Chondrocyte (in vitro differentiated cells): ENCODE data around the gene STX1A. TPM values are rescaled to one million over a fixed set of nuclear protein-coding genes. Genes with fewer than 3 reads are reported as not detected.

ENCODE experiments used
- DNase-seq: peaks from one replicate; pipeline ENCODE4 v3.0.0; 2021; ENCODE audit warnings: mixed read lengths, low spot score
- H3K27ac Mint-ChIP-seq: one replicate; pipeline ENCODE4 v1.8.0; 2021; ENCODE audit warnings: mild to moderate bottlenecking, moderate library complexity, mixed read lengths; ENCODE audit not compliant: unreplicated experiment
- H3K27me3 Mint-ChIP-seq: 2 replicates; pipeline ENCODE4 v1.8.0; 2021; ENCODE audit warnings: low read depth, mixed read lengths
- H3K36me3 Mint-ChIP-seq: 2 replicates; pipeline ENCODE4 v1.8.0; 2021; ENCODE audit warnings: low read depth, mixed read lengths
- H3K4me1 Mint-ChIP-seq: 2 replicates; pipeline ENCODE4 v1.8.0; 2021; ENCODE audit warnings: low read depth, mild to moderate bottlenecking, mixed read lengths
- H3K4me3 Mint-ChIP-seq: one replicate; pipeline ENCODE4 v1.8.0; 2021; ENCODE audit warnings: mild to moderate bottlenecking, moderate library complexity, mixed read lengths; ENCODE audit not compliant: unreplicated experiment
- H3K9me3 Mint-ChIP-seq: 2 replicates; pipeline ENCODE4 v1.8.0; 2021; ENCODE audit warnings: low read depth, mixed read lengths
- microRNA-seq: library from miRNA; unstranded; fragments of <30 nt; microRNA quantifications from one replicate; pipeline ENCODE4 v1.2.0, GENCODE V29; 2020; ENCODE audit warnings: borderline number of aligned reads
- total RNA-seq: library from RNA; stranded (reverse); gene quantifications from 3 replicates; pipeline ENCODE4 v1.2.1, GENCODE V29; 2021
- TF ChIP-seq, protein P1 (sequence below): fragments of 200-600 bp; sonication (generic); IDR thresholded peaks from 2 replicates; pipeline ENCODE4 v1.5.0; 2021; ENCODE audit warnings: antibody characterized with exemption, mild to moderate bottlenecking, moderate library complexity

STX1A gene
- total RNA-seq, 1 donor from 2014 or later: 20.9 TPM

DNA sequence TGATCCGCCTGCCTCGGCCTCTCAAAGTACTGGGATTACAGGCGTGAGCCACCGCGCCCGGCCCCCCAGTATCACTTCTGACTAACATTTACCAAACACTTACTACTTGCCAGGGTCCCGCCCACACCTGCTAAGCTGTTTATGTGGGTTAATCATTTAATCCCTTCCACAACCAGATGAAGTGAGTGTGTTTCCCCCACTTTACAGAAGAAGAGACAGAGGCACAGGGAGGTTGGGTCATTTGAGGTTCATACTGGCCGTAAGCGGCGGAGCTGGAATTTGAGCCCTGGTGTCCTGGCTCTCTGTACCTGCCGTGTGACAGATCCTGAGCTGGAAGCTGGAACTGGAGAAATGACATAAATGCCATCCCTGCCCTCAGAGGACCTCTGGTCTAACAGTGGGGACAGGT lies 66.9 kb downstream of the STX1A start:
- Mint-ChIP-seq H3K4me3 (no peak overlapping the region), H3K9me3 (no peaks in the 10 kb centered on the region), H3K27ac (no peak overlapping the region), H3K36me3 (peaks cover 1% of the 10 kb centered on the region), H3K27me3 (peaks cover 40% of the 10 kb centered on the region), H3K4me1 (peaks cover 5% of the 10 kb centered on the region)
- DNase-seq: no peak
- TF ChIP-seq, protein P1, sequence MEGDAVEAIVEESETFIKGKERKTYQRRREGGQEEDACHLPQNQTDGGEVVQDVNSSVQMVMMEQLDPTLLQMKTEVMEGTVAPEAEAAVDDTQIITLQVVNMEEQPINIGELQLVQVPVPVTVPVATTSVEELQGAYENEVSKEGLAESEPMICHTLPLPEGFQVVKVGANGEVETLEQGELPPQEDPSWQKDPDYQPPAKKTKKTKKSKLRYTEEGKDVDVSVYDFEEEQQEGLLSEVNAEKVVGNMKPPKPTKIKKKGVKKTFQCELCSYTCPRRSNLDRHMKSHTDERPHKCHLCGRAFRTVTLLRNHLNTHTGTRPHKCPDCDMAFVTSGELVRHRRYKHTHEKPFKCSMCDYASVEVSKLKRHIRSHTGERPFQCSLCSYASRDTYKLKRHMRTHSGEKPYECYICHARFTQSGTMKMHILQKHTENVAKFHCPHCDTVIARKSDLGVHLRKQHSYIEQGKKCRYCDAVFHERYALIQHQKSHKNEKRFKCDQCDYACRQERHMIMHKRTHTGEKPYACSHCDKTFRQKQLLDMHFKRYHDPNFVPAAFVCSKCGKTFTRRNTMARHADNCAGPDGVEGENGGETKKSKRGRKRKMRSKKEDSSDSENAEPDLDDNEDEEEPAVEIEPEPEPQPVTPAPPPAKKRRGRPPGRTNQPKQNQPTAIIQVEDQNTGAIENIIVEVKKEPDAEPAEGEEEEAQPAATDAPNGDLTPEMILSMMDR: no peak

DNA sequence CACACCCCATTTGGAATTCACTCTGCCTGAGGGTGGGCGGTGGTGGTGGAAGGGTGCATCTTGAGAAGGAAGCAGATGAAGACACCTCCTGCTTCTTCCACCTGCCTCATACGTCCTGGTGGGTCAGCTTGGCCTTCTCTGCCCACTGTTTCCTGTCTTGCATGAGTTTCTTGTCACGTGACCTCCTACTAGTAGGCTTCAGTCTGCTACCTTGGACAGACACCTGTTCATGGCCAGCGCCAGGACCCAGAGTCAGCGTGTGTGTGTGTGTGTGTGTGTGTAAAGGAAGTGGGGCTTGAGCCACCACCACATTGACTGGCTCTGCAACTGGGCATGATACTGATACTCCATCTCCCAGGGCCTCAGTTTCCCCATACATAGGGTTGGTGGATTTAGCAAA lies 68.9 kb downstream of the STX1A start:
- H3K4me3 Mint-ChIP-seq: no peak overlapping the region
- H3K27me3 Mint-ChIP-seq: peaks cover 54% of the 10 kb centered on the region
- TF ChIP-seq, protein P1: no peak

DNA sequence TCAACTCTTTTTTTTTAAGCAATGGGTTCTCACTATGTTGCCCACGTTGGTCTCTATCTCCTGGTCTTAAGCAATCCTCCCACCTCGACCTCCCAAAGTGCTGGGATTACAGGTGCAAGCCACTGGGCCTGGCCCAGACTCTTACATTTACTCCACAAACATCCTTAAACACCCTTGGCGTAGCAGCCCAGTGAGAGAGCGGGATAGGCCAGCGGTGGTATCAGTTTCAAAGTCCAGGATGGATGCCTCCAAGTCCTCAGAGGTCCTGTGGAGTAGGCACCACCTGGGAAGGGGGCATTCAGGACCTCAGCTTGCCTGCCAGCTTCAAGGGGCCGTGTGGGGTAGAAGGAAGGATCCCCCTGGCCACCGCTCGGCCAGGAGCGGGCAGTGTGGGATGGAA lies 69.9 kb downstream of the STX1A start:
- H3K4me3 Mint-ChIP-seq: no peak overlapping the region
- TF ChIP-seq, protein P1: no peak
- peaks cover 56% of the 10 kb centered on the region for H3K27me3 Mint-ChIP-seq
- no peak for DNase-seq
- H3K36me3 Mint-ChIP-seq: no peaks in the 10 kb centered on the region
- no peaks in the 10 kb centered on the region for H3K9me3 Mint-ChIP-seq
- H3K27ac Mint-ChIP-seq: no peak overlapping the region
- peaks cover 5% of the 10 kb centered on the region for H3K4me1 Mint-ChIP-seq

More for the DNA sequence above, 68.9 kb downstream of the STX1A start:
- DNase-seq: no peak
- Mint-ChIP-seq H3K9me3 (no peaks in the 10 kb centered on the region), H3K4me1 (peaks cover 5% of the 10 kb centered on the region), H3K36me3 (peaks cover 1% of the 10 kb centered on the region), H3K27ac (no peak overlapping the region)

Small RNAs within 50 kb of the gene (microRNA-seq; reads per million reads assigned to microRNA genes)
- not detected for gene MIR4284

Other genes starting within 250 kb of the STX1A start
- 64.9 to 74.9 TPM (median 65.5 TPM) in 3 replicates for gene BAZ1B, start 197.4 kb downstream of the STX1A start, total RNA-seq
- 35.7 to 40.2 TPM (median 39.7 TPM) in 3 replicates for gene BCL7B, start 162.0 kb downstream of the STX1A start, total RNA-seq
- gene TBL2, start 141.1 kb downstream of the STX1A start, total RNA-seq: 45.2 to 56.1 TPM (median 50.4 TPM) in 3 replicates
- not detected in 3 replicates for gene MLXIPL, start 95.1 kb downstream of the STX1A start, total RNA-seq
- 4.9 to 6.6 TPM (median 6.2 TPM) in 3 replicates for gene VPS37D, start 51.8 kb downstream of the STX1A start, total RNA-seq
- 9.5 to 15.2 TPM (median 10.2 TPM) in 3 replicates for gene DNAJC30, start 36.2 kb downstream of the STX1A start, total RNA-seq
- 39.2 to 43.4 TPM (median 42.6 TPM) in 3 replicates for gene BUD23, start 36.1 kb downstream of the STX1A start, total RNA-seq
- gene ABHD11, start 19.1 kb upstream of the STX1A start, total RNA-seq: 11.2 to 15.3 TPM (median 15.0 TPM) in 3 replicates
- 0.32 TPM in 1 of 3 replicates, not detected in the others for gene CLDN3, start 50.6 kb upstream of the STX1A start, total RNA-seq
- gene CLDN4, start 111.3 kb upstream of the STX1A start, total RNA-seq: 0.35 to 0.80 TPM (median 0.51 TPM) in 3 replicates
- 0.51 to 1.7 TPM (median 0.99 TPM) in 3 replicates for gene METTL27, start 122.8 kb upstream of the STX1A start, total RNA-seq
- 0.25 TPM in 1 of 3 replicates, not detected in the others for gene TMEM270, start 141.5 kb upstream of the STX1A start, total RNA-seq